Hematopoietic multipotent progenitor cell treated with erythropoietin and hydrocortisone succinate and interleukin-3 and kit ligand, for 8 days (in vitro differentiated cells): ENCODE measurements around the gene PGGT1B.
A peak's percentile ranks its signal among the peaks of the same experiment; 100 is the strongest.

Source experiments
- DNase-seq: peaks from one replicate; pipeline ENCODE4 v3.0.0-alpha.2; 2015

Gene PGGT1B

DNA sequence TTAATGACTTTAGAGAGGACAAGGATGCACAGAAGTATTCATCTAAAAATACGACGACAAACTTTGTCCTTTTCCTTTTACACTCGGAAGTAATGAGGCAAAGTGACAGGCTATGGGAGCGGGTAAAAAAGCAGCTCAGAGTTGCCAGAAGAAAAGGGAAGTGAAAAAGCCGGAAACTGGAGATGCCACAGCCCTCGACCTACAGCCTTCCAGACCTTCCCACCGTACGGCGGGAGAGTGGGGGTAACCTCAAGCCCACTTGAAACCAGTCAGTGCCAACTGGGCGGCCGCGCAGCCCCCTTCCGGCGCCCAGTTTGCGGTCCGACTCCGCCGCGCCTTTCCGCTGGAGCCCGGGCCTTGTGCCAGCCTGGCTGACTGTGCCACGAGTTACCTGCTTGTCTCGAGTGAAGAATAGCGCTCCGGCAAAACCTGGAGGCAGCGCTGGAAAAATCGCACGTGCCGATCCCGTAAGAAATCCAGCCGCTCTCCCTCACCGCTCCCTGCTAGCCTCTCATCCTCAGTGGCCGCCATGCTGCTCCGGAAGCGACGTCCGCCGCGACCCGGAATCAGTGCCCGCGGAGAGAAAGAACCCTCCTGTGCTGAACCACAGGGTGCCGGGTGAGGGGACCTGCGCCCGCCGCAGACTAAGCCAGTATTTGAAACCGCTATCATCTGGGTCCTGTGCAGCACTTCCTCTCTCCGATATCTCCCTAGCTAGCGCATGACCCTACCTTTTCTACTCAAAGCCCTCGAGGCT lies at the start of gene PGGT1B:
TSS of gene PGGT1B (minus strand) at position 557 of the 757 bp plus-strand sequence. CDS start at position 531, 26 bp downstream.
- DNase-seq = peak; percentile 71

- DNase-seq = peak; percentile 68
Observed at GRCh38 chr5:115309751-115310370, 47.2 kb upstream of the PGGT1B start.

- DNase-seq = no peak
Observed at GRCh38 chr5:115308815-115309214, 46.1 kb upstream of the PGGT1B start.

DNA sequence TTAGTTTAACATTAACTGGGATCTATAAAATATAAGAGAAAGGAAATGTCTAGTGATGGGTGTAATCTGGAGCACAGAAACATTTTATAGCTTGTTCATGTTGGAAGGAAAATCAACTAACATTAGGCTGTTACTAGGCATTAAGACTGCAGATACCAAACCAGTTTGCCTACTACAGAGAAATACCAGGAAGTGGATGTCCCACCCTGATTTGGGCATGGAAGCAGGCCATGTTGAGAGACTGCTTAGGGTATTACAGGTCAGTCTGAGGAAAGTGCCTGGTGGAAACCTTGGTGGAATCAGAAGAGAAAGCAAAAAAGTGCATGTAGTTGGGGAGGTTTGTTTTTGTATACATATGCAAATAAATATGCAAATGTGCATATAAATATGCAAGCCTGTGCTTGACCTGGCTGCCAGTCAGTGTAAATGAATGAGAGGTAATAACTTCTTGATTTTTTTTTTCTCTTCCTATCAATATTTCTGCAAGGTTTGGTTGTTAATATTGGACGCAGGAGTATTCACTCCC lies 43.4 kb upstream of the PGGT1B start:
- no peak for DNase-seq

DNA sequence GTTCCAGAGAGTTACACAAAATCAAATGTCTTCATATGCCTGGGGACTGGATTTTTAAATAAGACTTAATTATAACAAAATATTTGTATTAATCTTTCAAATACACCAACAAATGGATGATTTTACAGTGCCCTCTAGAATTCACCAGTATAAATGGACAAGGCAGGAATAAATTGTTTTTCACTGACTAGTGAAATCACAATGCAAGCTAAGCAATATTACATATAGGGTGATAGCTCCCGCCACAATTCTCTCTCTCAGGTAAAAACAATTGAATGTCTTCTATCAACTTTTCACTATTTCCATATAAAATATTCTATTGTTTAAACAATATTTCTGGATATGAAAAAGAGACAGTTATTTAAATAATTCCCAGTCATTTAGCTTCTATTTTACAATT lies 41.8 kb upstream of the PGGT1B start:
- DNase-seq = no peak

DNA sequence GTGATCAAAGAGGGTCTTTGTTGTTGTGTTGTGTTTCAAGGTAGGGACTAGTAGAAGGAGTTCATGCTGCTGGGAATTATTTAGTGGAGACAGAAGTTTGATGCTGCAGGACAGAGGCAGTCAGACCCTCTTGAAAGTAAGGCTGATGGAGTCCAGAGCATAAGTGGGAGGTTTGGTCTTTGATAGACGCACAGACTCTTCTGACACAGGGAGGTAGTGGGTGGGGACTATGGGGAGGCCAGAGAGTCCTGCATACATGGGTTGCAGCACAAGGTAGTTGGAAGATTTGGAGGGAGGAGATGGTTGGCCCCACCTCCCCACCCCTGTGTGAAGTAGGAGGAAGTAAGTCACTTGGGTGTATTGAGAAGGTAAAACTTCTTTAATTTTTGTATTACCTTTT lies 36.1 kb upstream of the PGGT1B start:
- no peak for DNase-seq

GRCh38 chr5:115297031-115297430 lies 34.4 kb upstream of the PGGT1B start:
- DNase-seq = no peak

- peak; percentile 85 for DNase-seq
Observed at GRCh38 chr5:115296124-115297022, 33.7 kb upstream of the PGGT1B start, which contains the start of gene CCDC112. CCDC112 (minus strand) TSS chr5:115296654; CDS start chr5:115296543, 111 bp downstream.

- no peak for DNase-seq
Observed at GRCh38 chr5:115295777-115296123, 33.1 kb upstream of the PGGT1B start.

DNA sequence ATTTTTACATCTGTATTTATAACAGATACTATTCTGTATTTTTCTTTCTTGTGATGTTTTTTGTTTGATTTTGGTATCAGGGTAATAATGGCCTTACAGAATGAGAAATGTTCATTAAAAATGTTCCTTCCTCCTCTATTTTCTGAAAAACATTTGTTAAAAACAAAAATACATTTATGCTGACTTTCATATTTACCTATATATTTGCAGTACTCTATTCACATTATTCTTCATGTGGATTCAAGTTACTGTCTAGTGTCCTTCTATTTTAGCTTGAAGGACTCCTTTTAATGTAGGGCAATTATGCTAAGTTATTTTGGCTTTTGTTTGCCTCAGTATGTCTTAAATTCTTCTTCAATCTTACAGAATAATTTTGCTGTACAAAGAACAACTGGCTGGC lies 28.7 kb upstream of the PGGT1B start:
- DNase-seq = no peak

GRCh38 chr5:115289104-115289503 lies 26.4 kb upstream of the PGGT1B start:
- no peak for DNase-seq

GRCh38 chr5:115284021-115284420 lies 21.3 kb upstream of the PGGT1B start:
- DNase-seq = no peak

DNA sequence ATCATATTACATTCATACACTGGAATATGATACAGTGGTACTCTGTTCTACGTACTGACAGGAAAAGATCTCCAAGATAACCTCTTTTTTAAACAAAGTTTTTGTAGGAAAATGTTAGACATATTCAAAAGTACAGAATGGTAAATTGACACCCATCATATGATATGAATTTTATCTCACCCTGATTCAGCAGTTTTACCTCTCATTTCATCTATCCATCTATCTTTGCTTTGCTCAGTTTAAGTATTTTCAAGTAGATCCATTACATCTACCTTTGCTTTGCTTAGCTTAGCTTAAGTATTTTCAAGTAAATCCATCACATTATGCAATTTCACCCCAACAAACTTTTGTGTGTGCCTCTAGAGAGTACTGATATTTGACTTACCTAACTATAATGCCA lies 19.5 kb upstream of the PGGT1B start:
- DNase-seq = no peak

DNA sequence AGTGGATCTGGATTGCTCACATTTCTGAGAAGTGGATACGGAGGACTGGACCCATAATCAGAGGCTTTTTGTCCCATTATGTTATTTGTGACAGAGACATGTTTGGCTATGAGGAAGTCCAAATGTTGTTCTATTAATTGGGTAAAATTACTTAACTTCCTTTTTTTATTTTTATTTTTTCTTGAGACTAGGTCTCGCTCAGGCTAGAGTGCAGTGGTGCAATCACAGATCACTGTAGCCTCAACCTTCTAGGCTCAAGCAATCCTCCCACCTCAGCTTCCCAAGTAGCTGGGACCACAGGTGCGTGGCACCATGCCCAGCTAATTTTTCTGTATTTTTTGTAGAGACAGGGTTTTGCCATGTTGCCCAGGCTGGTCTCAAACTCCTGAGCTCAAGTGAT lies 11.9 kb upstream of the PGGT1B start:
- DNase-seq = no peak

DNA sequence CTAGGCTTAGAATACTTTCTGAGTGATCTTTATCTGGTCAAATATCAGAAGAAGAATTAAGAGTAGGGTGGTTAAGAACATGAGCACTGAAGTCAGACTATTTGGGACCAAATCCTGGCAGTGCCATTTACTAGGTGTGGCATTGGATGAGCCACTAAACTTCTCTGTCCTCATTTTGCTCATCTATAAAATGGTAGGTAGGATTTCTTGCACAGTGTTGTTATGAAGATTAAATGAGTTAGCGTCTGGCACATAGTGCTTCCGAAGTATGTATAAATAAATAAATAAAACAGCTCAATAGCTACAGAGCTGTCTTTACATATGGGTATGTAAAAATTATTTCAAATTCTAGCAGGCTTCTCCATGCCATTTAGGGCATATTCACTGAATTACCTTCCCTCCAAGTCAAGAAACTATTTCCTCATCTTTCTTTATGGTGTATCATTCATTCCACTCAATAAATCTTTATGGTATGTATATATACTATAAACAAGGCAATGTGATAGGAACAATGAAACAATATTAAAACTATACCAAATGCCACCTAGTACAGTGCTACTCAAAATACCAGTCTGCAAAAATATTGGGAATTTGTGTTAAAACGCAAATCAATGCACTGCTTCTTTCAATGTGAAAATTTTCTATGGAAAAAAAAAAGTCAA lies 9.8 kb upstream of the PGGT1B start:
- no peak for DNase-seq

GRCh38 chr5:115271295-115272050 lies 8.8 kb upstream of the PGGT1B start:
- DNase-seq = no peak

DNA sequence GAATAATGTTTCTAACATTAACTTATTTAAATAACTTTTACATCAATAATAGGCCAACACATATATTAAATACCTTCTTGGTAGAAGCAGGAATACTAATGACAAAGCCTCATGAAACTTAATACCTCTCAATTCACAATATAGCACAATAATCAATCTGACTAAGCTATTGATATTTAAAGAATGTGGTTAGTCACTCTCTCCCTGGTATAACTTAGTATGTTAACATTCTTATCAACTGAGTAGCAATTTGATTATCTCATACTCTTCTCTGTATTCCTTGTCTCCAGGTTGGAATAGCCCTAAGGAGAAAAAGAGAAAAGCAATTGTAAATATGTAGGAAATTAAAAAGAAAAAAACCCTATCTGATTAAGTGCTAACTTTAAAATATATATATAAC lies 4.9 kb upstream of the PGGT1B start:
- DNase-seq = no peak

GRCh38 chr5:115265220-115265619 lies 2.5 kb upstream of the PGGT1B start:
- DNase-seq = no peak

GRCh38 chr5:115264786-115265185 lies 2.1 kb upstream of the PGGT1B start:
- no peak for DNase-seq

DNA sequence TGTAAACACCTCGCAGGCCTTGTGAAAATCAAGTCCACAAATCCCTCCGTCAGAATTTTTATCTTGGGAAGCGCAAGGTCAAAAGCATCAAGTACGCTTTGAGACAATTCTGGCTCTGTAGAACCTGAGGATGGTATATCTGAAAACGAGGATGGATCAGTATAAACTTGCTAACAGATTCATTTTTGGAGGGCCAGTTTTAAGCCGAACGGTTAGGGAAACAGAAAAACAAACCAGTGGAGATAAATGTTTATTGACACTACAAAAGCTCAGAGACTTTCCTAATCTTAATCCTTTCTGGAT lies 352 bp upstream of the PGGT1B start:
- no peak for DNase-seq

GRCh38 chr5:115262011-115262320 lies 711 bp downstream of the PGGT1B start:
- no peak for DNase-seq

DNA sequence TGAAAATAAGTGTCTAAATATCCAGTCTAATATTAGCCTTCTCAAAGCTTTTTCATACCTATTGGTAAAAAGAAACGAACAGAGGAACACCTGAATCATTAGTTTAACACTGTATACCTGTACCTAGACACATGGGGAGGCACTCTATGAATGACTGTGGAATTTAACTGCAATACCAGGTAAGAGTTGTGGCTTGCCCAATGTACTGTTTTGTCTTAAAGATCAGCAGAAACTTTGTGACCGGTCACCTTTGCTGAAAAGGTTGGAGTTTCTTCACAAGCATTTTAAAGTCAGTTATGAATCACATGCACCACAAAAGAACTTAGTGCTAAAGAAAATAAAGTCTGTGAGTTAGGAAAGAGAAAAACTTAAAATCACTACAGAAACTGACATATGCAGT lies 2.4 kb downstream of the PGGT1B start:
- no peak for DNase-seq
